CD8-positive, alpha-beta memory T cell (primary cell): ENCODE measurements around the gene MRM2. TPM values are rescaled to one million over a fixed set of nuclear protein-coding genes. Genes with fewer than 3 reads are reported as not detected.

Experiments used
- CTCF ChIA-PET: fragments of 350-600 bp; sonication (Branson Sonifier 250); formaldehyde crosslinking; loops from one replicate; lab custom pipeline; 2021; ENCODE audit warnings: antibody characterized with exemption; lab: Charles Lee
- POLR2A ChIA-PET: fragments of 350-600 bp; sonication (Branson Sonifier 250); formaldehyde crosslinking; loops from one replicate; lab custom pipeline; 2021; ENCODE audit warnings: antibody characterized with exemption; lab: Charles Lee
- DNase-seq, 5 donors: peaks; one replicate each; pipeline versions ENCODE4 v3.0.0 to v3.0.0-alpha.2; 2020 to 2022; ENCODE audit warnings: mixed read lengths in 1 of 5
- H3K27ac ChIP-seq: one replicate; pipeline ENCODE4 v1.7.0; 2013; ENCODE audit warnings: low read depth, mild to moderate bottlenecking, low read length, moderate library complexity
- H3K27me3 ChIP-seq: 2 replicates; pipeline ENCODE4 v1.7.0; 2013; ENCODE audit warnings: low read length, mild to moderate bottlenecking; ENCODE audit not compliant: insufficient read depth, poor library complexity, severe bottlenecking
- H3K36me3 ChIP-seq: 2 replicates; pipeline ENCODE4 v1.7.0; 2013; ENCODE audit warnings: mild to moderate bottlenecking, low read length, moderate library complexity; ENCODE audit not compliant: insufficient read depth
- H3K4me1 ChIP-seq: 2 replicates; pipeline ENCODE4 v1.7.0; 2013; ENCODE audit warnings: mild to moderate bottlenecking, low read length, moderate library complexity; ENCODE audit not compliant: insufficient read depth
- H3K4me3 ChIP-seq: 2 replicates; pipeline ENCODE4 v1.7.0; 2013; ENCODE audit warnings: mild to moderate bottlenecking, low read length
- H3K9me3 ChIP-seq: 2 replicates; pipeline ENCODE4 v1.7.0; 2013; ENCODE audit warnings: mild to moderate bottlenecking, low read length
- H3K27ac Mint-ChIP-seq, 8 donors: one replicate each; pipeline ENCODE4 v1.8.0; 2020 to 2021; ENCODE audit warnings: mixed read lengths in 8 of 8, mild to moderate bottlenecking in 6 of 8, inconsistent platforms in 3 of 8, moderate library complexity in 3 of 8
- H3K27me3 Mint-ChIP-seq, 2 donors: one replicate each; pipeline ENCODE4 v1.8.0; 2020 to 2021; ENCODE audit warnings: mixed read lengths in 2 of 2, mild to moderate bottlenecking in 1 of 2, moderate library complexity in 1 of 2
- H3K36me3 Mint-ChIP-seq, 3 donors: one replicate each; pipeline ENCODE4 v1.8.0; 2020 to 2021; ENCODE audit warnings: mixed read lengths in 3 of 3, inconsistent platforms in 1 of 3, mild to moderate bottlenecking in 1 of 3
- H3K4me1 Mint-ChIP-seq, 3 donors: one replicate each; pipeline ENCODE4 v1.8.0; 2020 to 2021; ENCODE audit warnings: mixed read lengths in 3 of 3, inconsistent platforms in 1 of 3, mild to moderate bottlenecking in 1 of 3
- H3K4me3 Mint-ChIP-seq, 7 donors: one replicate each; pipeline ENCODE4 v1.8.0; 2020 to 2021; ENCODE audit warnings: mixed read lengths in 7 of 7, mild to moderate bottlenecking in 6 of 7, moderate library complexity in 4 of 7, inconsistent platforms in 2 of 7
- H3K9me3 Mint-ChIP-seq, 5 donors: one replicate each; pipeline ENCODE4 v1.8.0; 2020 to 2022; ENCODE audit warnings: mixed read lengths in 5 of 5, mild to moderate bottlenecking in 3 of 5, moderate library complexity in 2 of 5, inconsistent platforms in 1 of 5
- polyA plus RNA-seq: library from polyadenylated mRNA; unstranded; fragments of 300-500 nt; fragmentation: Illumina TruSeq; gene quantifications from one replicate; pipeline ENCODE4 v1.2.3, GENCODE V29; 2021
- total RNA-seq, 2 experiments: library from RNA; stranded (reverse); gene quantifications; one replicate each; pipeline ENCODE4 v1.2.3, GENCODE V29; 2021

MRM2 gene
- total and polyA plus RNA-seq, 3 experiments from 2014 or later = 35.6 to 54.2 (median 51.6) TPM

DNA sequence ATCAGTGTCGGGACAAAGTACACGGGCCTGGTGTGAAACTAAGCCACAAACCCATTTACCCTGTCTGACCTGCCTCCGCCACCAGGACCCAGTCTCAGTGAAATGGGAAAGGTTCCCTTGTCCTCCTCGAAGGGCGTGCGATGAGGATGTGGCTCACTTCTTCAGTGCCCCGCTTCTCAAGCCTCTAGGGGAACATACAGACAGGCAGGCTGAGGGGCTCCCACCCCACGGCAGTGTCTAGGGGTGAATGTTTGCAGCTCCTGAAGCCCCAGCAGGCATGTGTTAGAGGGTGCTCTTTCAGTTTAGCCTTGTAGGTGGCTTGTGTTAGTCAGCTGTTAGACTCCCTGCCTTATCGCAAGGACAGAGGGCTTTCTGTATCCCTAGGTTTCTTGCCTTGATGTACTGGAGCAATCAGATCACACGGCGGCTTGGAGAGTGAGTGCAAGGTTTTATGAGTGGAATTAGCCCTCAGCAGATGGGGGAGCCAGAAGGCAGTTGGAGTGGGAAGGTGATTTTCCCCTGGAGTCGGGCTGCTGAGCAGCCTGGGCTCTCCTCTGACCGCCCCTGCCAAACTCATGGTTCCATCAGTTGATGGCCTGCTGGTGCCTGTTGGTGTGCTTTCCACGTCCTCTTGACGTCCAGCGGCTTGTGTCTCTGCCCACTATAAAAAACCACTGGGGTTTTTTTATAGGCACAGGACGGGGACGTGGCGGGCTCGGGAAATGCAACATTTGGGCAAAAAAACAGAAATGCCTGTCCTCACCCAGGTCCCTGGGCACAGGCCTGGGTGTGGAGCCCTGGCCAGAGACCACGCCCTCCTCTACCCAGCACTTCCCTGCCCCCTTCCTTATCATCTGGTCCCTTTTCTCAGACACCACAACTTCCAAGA lies 780 bp upstream of the MRM2 start:
- peak overlapping the region; percentile 84 to 97 (median 94) for H3K4me3 Mint-ChIP-seq
- ChIA-PET CTCF (interaction anchor here (1.1 to 1.6 kb wide), 3 partner anchors 106 to 226 kb away, joined by 3 to 4 read pairs (median 3); no protein-coding TSS in a partner anchor), POLR2A (interaction anchor here (1.6 kb wide), 1 partner anchor 111 kb away, joined by 6 read pairs; the partner anchor contains the start of gene EIF3B)
- H3K9me3 Mint-ChIP-seq = no peaks in the 10 kb centered on the region
- peak overlapping the region; percentile 72 for H3K4me3 ChIP-seq
- H3K4me1 ChIP-seq = peaks cover 13% of the 10 kb centered on the region
- peaks cover 0 to 31% (median 0%) of the 10 kb centered on the region in 3 donors for H3K36me3 Mint-ChIP-seq
- peak overlapping the region; percentile 79 to 95 (median 92) for H3K27ac Mint-ChIP-seq
- peaks cover 6% of the 10 kb centered on the region for H3K36me3 ChIP-seq
- no peaks in the 10 kb centered on the region for H3K27me3 ChIP-seq
- peak overlapping the region; percentile 70 for H3K27ac ChIP-seq
- H3K4me1 Mint-ChIP-seq = peaks cover 9 to 23% (median 19%) of the 10 kb centered on the region in 3 donors
- peak in 1 of 5 donors; percentile 25 for DNase-seq
- H3K9me3 ChIP-seq = no peaks in the 10 kb centered on the region
- H3K27me3 Mint-ChIP-seq = no peaks in the 10 kb centered on the region

DNA sequence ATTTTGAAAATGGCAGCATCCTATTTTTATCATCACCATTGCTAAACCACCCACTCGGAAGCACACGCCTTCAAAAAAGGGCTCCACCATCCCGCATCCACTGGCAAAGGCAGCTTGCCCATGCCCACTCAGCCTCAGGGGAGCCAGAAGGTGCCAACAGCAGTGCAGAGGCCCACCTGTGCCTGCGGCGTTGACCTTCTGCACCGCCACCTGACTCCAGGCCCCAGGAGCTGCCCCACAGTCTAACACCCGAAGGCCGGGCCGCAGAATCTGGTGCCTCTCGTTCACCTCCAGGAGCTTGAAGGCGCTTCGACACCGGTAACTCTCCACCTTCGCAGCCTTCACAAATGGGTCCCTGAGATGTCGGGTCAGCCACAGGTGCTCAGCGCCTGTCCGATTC lies 2.8 kb downstream of the MRM2 start:
- H3K4me1 Mint-ChIP-seq = peaks cover 10 to 32% (median 25%) of the 10 kb centered on the region in 3 donors
- DNase-seq = no peak
- H3K9me3 Mint-ChIP-seq = no peaks in the 10 kb centered on the region
- Histone ChIP-seq H3K27me3 (no peaks in the 10 kb centered on the region), H3K4me1 (peaks cover 13% of the 10 kb centered on the region), H3K4me3 (no peak overlapping the region), H3K27ac (no peak overlapping the region), H3K9me3 (no peaks in the 10 kb centered on the region), H3K36me3 (peaks cover 9% of the 10 kb centered on the region)
- peak overlapping the region in 3 of 7 donors; percentile 54 to 78 (median 75) for H3K4me3 Mint-ChIP-seq
- ChIA-PET CTCF (interaction anchor here (0.8 to 1.7 kb wide), 2 partner anchors 9 to 109 kb away, joined by 3 to 4 read pairs; no protein-coding TSS in a partner anchor), POLR2A (no interaction called here)
- peak overlapping the region in 1 of 8 donors; percentile 68 for H3K27ac Mint-ChIP-seq
- peaks cover 0 to 50% (median 7%) of the 10 kb centered on the region in 3 donors for H3K36me3 Mint-ChIP-seq
- H3K27me3 Mint-ChIP-seq = no peaks in the 10 kb centered on the region

GRCh38 chr7:2237109-2237602 lies 4.8 kb downstream of the MRM2 start:
- Mint-ChIP-seq H3K4me3 (peak overlapping the region in 1 of 7 donors; percentile 87), H3K4me1 (peaks cover 13 to 36% (median 22%) of the 10 kb centered on the region in 3 donors), H3K9me3 (no peaks in the 10 kb centered on the region), H3K27me3 (no peaks in the 10 kb centered on the region), H3K27ac (peak overlapping the region in 1 of 8 donors; percentile 17), H3K36me3 (peaks cover 0 to 52% (median 7%) of the 10 kb centered on the region in 3 donors)
- CTCF ChIA-PET = no interaction called here
- peaks cover 9% of the 10 kb centered on the region for H3K36me3 ChIP-seq
- no peak for DNase-seq
- peaks cover 11% of the 10 kb centered on the region for H3K4me1 ChIP-seq
- no peak overlapping the region for H3K27ac ChIP-seq
- no peaks in the 10 kb centered on the region for H3K9me3 ChIP-seq
- no peaks in the 10 kb centered on the region for H3K27me3 ChIP-seq
- H3K4me3 ChIP-seq = no peak overlapping the region
- POLR2A ChIA-PET = no interaction called here

- no peak overlapping the region for H3K27ac ChIP-seq
These were observed 8.1 kb downstream of the MRM2 start for GRCh38 chr7:2233926-2234325.

GRCh38 chr7:2232766-2233520 lies 9.1 kb downstream of the MRM2 start, which contains the start of gene MAD1L1:
Gene MAD1L1 (minus strand): TSS chr7:2232945. CDS start chr7:2230133, 2,812 bp downstream.
- peak within 1 kb of the TSS; percentile 92 to 96 (median 94) for H3K4me3 Mint-ChIP-seq
- Histone ChIP-seq H3K27ac (peak within 1 kb of the TSS; percentile 59), H3K4me1 (peaks cover 28% of the 10 kb centered on the region), H3K27me3 (no peaks in the 10 kb centered on the region), H3K4me3 (peak within 1 kb of the TSS; percentile 97), H3K9me3 (no peaks in the 10 kb centered on the region), H3K36me3 (peaks cover 9% of the 10 kb centered on the region)
- H3K36me3 Mint-ChIP-seq = peaks cover 0 to 45% (median 11%) of the 10 kb centered on the region in 3 donors
- ChIA-PET POLR2A (interaction anchor here (1.0 to 1.1 kb wide), 2 partner anchors 8 to 121 kb away, joined by 3 to 4 read pairs; partner anchors contain the start of genes EIF3B, MRM2 and NUDT1), CTCF (interaction anchor here (1.1 to 2.1 kb wide), 2 partner anchors 8 to 9 kb away, joined by 3 to 9 read pairs; no protein-coding TSS in a partner anchor)
- no peaks in the 10 kb centered on the region for H3K9me3 Mint-ChIP-seq
- DNase-seq = peak; percentile 84 to 93 (median 86)
- no peaks in the 10 kb centered on the region for H3K27me3 Mint-ChIP-seq
- peaks cover 32 to 49% (median 33%) of the 10 kb centered on the region in 3 donors for H3K4me1 Mint-ChIP-seq
- peak within 1 kb of the TSS; percentile 73 to 96 (median 84) for H3K27ac Mint-ChIP-seq

More at GRCh38 chr7:2233926-2234325, 8.1 kb downstream of the MRM2 start:
- peaks cover 31 to 47% (median 33%) of the 10 kb centered on the region in 3 donors for H3K4me1 Mint-ChIP-seq
- peaks cover 0 to 49% (median 11%) of the 10 kb centered on the region in 3 donors for H3K36me3 Mint-ChIP-seq
- no peaks in the 10 kb centered on the region for H3K27me3 Mint-ChIP-seq
- POLR2A ChIA-PET = no interaction called here
- no peak for DNase-seq
- Histone ChIP-seq H3K9me3 (no peaks in the 10 kb centered on the region), H3K36me3 (peaks cover 14% of the 10 kb centered on the region), H3K4me1 (peaks cover 28% of the 10 kb centered on the region), H3K4me3 (no peak overlapping the region), H3K27me3 (no peaks in the 10 kb centered on the region)
- CTCF ChIA-PET = no interaction called here
- H3K27ac Mint-ChIP-seq = peak overlapping the region in 1 of 8 donors; percentile 54
- no peaks in the 10 kb centered on the region for H3K9me3 Mint-ChIP-seq
- H3K4me3 Mint-ChIP-seq = peak overlapping the region; percentile 60 to 96 (median 67)

- H3K27me3 ChIP-seq = no peaks in the 10 kb centered on the region
- peak overlapping the region; percentile 97 for H3K4me3 ChIP-seq
- POLR2A ChIA-PET = interaction anchor here (1.0 to 1.1 kb wide), 2 partner anchors 9 to 122 kb away, joined by 3 to 4 read pairs; partner anchors contain the start of genes EIF3B, MRM2 and NUDT1
- no peaks in the 10 kb centered on the region for H3K27me3 Mint-ChIP-seq
- CTCF ChIA-PET = interaction anchor here (1.1 to 2.1 kb wide), 2 partner anchors 9 kb away, joined by 3 to 9 read pairs; no protein-coding TSS in a partner anchor
- H3K4me1 ChIP-seq = peaks cover 28% of the 10 kb centered on the region
- DNase-seq = peak in 2 of 5 donors; percentile 13 to 17
- peaks cover 33 to 47% (median 35%) of the 10 kb centered on the region in 3 donors for H3K4me1 Mint-ChIP-seq
- peaks cover 5% of the 10 kb centered on the region for H3K36me3 ChIP-seq
- no peaks in the 10 kb centered on the region for H3K9me3 ChIP-seq
- H3K9me3 Mint-ChIP-seq = no peaks in the 10 kb centered on the region
- peak overlapping the region; percentile 86 to 96 (median 92) for H3K4me3 Mint-ChIP-seq
- H3K27ac Mint-ChIP-seq = peak overlapping the region in 7 of 8 donors; percentile 39 to 88 (median 78)
- peak overlapping the region; percentile 59 for H3K27ac ChIP-seq
- H3K36me3 Mint-ChIP-seq = peaks cover 0 to 44% (median 11%) of the 10 kb centered on the region in 3 donors
These were observed 9.8 kb downstream of the MRM2 start for GRCh38 chr7:2231992-2232765.
